ENCODE measurements around the gene KCNG2. TPM values are rescaled to one million over a fixed set of nuclear protein-coding genes. Genes with fewer than 3 reads are reported as not detected.
A peak's percentile ranks its signal among the peaks of the same experiment; 100 is the strongest.

Gene KCNG2
- total RNA-seq, 6 experiments from 2014 or later = not detected

GRCh38 chr18:79755496-79756142, 42.1 kb upstream of the KCNG2 start:
- Histone ChIP-seq H3K27me3 (no peaks in the 10 kb centered on the region), H3K36me3 (peaks cover 0 to 13% (median 3%) of the 10 kb centered on the region in 4 donors), H3K4me3 (no peak overlapping the region), H3K27ac (no peak overlapping the region), H3K4me1 (no peaks in the 10 kb centered on the region), H3K9me3 (peaks cover 0 to 2% (median 0%) of the 10 kb centered on the region in 4 donors)
- TF ChIP-seq POLR2A (IDR thresholded peaks at IDR 0.05) = no peak
- TF ChIP-seq, protein P1, sequence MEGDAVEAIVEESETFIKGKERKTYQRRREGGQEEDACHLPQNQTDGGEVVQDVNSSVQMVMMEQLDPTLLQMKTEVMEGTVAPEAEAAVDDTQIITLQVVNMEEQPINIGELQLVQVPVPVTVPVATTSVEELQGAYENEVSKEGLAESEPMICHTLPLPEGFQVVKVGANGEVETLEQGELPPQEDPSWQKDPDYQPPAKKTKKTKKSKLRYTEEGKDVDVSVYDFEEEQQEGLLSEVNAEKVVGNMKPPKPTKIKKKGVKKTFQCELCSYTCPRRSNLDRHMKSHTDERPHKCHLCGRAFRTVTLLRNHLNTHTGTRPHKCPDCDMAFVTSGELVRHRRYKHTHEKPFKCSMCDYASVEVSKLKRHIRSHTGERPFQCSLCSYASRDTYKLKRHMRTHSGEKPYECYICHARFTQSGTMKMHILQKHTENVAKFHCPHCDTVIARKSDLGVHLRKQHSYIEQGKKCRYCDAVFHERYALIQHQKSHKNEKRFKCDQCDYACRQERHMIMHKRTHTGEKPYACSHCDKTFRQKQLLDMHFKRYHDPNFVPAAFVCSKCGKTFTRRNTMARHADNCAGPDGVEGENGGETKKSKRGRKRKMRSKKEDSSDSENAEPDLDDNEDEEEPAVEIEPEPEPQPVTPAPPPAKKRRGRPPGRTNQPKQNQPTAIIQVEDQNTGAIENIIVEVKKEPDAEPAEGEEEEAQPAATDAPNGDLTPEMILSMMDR (IDR thresholded peaks at IDR 0.05) = no peak
- ATAC-seq = peak in 1 of 4 donors; percentile 21
- intact Hi-C loops (cut with DNase I) = no loop called here
- 90% methylated on average over 6 of the region's 31 CpGs for WGBS (ENCODE audit: insufficient coverage, low coverage, low lambda C conversion rate, missing lambda C conversion rate)
- DNase-seq = peak in 1 of 3 donors; percentile 38

GRCh38 chr18:79756143-79756500, 41.6 kb upstream of the KCNG2 start:
- Histone ChIP-seq H3K4me3 (no peak overlapping the region), H3K36me3 (peaks cover 0 to 13% (median 3%) of the 10 kb centered on the region in 4 donors), H3K4me1 (no peaks in the 10 kb centered on the region), H3K9me3 (peaks cover 0 to 2% (median 0%) of the 10 kb centered on the region in 4 donors), H3K27me3 (no peaks in the 10 kb centered on the region), H3K27ac (no peak overlapping the region)
- WGBS (ENCODE audit: insufficient coverage, low coverage, low lambda C conversion rate, missing lambda C conversion rate) = 95% methylated on average over 6 of the region's 10 CpGs
- TF ChIP-seq, protein P1 (IDR thresholded peaks at IDR 0.05) = no peak
- TF ChIP-seq POLR2A (IDR thresholded peaks at IDR 0.05) = no peak
- ATAC-seq (peak in 1 of 4 donors; percentile 16), DNase-seq (peak in 1 of 3 donors; percentile 42)
- intact Hi-C loops (cut with DNase I) = no loop called here

- TF ChIP-seq POLR2A (IDR thresholded peaks at IDR 0.05) = no peak
- TF ChIP-seq, protein P1 (IDR thresholded peaks at IDR 0.05) = no peak
- WGBS (ENCODE audit: insufficient coverage, low coverage, low lambda C conversion rate, missing lambda C conversion rate) = 88% methylated on average over 9 of the region's 11 CpGs
- peak in 1 of 3 donors; percentile 15 for DNase-seq
- no peak overlapping the region for H3K4me3 ChIP-seq
- H3K27ac ChIP-seq = no peak overlapping the region
- intact Hi-C loops (cut with DNase I) = no loop called here
- no peaks in the 10 kb centered on the region for H3K27me3 ChIP-seq
- ATAC-seq = no peak
- peaks cover 0 to 2% (median 0%) of the 10 kb centered on the region in 4 donors for H3K9me3 ChIP-seq
- H3K36me3 ChIP-seq = peaks cover 0 to 13% (median 3%) of the 10 kb centered on the region in 4 donors
- H3K4me1 ChIP-seq = no peaks in the 10 kb centered on the region
These were observed 40.9 kb upstream of the KCNG2 start for GRCh38 chr18:79756826-79757225.

- peaks cover 0 to 2% (median 0%) of the 10 kb centered on the region in 4 donors for H3K9me3 ChIP-seq
- no peak overlapping the region for H3K27ac ChIP-seq
- H3K27me3 ChIP-seq = no peaks in the 10 kb centered on the region
- DNase-seq = no peak
- intact Hi-C loops (cut with DNase I) = no loop called here
- H3K36me3 ChIP-seq = no peaks in the 10 kb centered on the region
- H3K4me3 ChIP-seq = no peak overlapping the region
- ATAC-seq = no peak
- 50% methylated on average over 1 of the region's 1 CpG for WGBS (ENCODE audit: insufficient coverage, low coverage, low lambda C conversion rate, missing lambda C conversion rate)
- TF ChIP-seq, protein P1 (IDR thresholded peaks at IDR 0.05) = no peak
- no peak for TF ChIP-seq POLR2A (IDR thresholded peaks at IDR 0.05)
- no peaks in the 10 kb centered on the region for H3K4me1 ChIP-seq
These were observed 37.4 kb upstream of the KCNG2 start for GRCh38 chr18:79760348-79760747.
